Neural cell (in vitro differentiated cells): ENCODE data around the gene ELANE.

Experiments
- EP300 ChIP-seq: fragments of 450-650 bp; conservative IDR thresholded peaks from 2 replicates; pipeline ENCODE4 v1.6.1; 2014; ENCODE audit warnings: antibody characterized with exemption, mild to moderate bottlenecking, moderate library complexity; ENCODE audit not compliant: poor library complexity, severe bottlenecking
- TAF1 ChIP-seq: IDR thresholded peaks from 2 replicates; pipeline ENCODE4 v1.6.1; 2012; ENCODE audit warnings: low read depth
- TF ChIP-seq, protein P1 (sequence below): fragments of 450-650 bp; IDR thresholded peaks from 2 replicates; pipeline ENCODE4 v1.5.1; 2014; ENCODE audit warnings: antibody characterized with exemption, mild to moderate bottlenecking, moderate library complexity; ENCODE audit not compliant: poor library complexity, severe bottlenecking

DNA sequence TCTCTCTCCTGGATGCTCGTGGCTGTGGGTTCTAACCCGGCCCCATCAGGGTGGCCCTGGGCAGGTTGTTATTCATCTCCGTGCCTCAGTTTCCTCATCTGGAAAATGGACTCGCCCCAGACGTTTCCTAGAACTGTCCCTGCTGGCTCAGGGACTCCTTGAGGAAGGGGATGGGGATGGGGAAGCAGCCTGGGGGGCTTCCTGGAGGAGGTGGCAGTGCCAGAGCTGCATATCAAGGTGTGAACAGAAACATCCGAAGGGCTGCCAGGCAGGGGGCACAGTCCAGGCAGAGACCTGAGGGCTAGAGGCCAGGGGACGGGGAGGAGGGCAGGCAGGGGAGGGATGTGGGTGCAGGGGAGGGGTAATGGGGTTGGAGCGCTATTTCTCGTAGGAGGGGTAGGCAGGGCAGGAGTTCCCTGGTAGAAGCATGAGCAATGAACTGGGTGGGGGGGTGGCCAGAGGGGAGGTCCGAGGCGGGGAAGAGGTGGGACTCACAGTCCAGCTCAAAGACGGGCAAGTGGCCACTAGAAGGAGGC is 3.6 kb upstream of the ELANE start:
- TF ChIP-seq, protein P1, sequence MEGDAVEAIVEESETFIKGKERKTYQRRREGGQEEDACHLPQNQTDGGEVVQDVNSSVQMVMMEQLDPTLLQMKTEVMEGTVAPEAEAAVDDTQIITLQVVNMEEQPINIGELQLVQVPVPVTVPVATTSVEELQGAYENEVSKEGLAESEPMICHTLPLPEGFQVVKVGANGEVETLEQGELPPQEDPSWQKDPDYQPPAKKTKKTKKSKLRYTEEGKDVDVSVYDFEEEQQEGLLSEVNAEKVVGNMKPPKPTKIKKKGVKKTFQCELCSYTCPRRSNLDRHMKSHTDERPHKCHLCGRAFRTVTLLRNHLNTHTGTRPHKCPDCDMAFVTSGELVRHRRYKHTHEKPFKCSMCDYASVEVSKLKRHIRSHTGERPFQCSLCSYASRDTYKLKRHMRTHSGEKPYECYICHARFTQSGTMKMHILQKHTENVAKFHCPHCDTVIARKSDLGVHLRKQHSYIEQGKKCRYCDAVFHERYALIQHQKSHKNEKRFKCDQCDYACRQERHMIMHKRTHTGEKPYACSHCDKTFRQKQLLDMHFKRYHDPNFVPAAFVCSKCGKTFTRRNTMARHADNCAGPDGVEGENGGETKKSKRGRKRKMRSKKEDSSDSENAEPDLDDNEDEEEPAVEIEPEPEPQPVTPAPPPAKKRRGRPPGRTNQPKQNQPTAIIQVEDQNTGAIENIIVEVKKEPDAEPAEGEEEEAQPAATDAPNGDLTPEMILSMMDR, result no peak
- TF ChIP-seq EP300, result no peak
- no peak for TF ChIP-seq TAF1
